Measurements from ENCODE around the gene KRT14. TPM values are rescaled to one million over a fixed set of nuclear protein-coding genes. Genes with fewer than 3 reads are reported as not detected.
"Not testable (repeated sequence)": the region's sequence is repeated elsewhere in the genome, so short reads cannot be mapped to it uniquely, and the experiment has no call there.

The KRT14 gene
- total RNA-seq, 1 experiment from 2014 or later = not detected

- Histone ChIP-seq H3K27me3 (replicated peaks; ENCODE audit: control insufficient read depth, insufficient read depth, low read length) (no peaks in the 10 kb centered on the region), H3K4me3 (ENCODE audit: low read depth, low read length) (no peak overlapping the region), H3K36me3 (ENCODE audit: control insufficient read depth, insufficient read depth, low read length) (no peaks in the 10 kb centered on the region), H3K4me1 (no peaks in the 10 kb centered on the region), H3K9me3 (peaks cover 10% of the 10 kb centered on the region)
- no peak for DNase-seq
- ChIA-PET POLR2A (no interaction called here), CTCF (interaction anchor here (0.6 to 1.0 kb wide), 2 partner anchors 62 to 121 kb away, joined by 3 to 4 read pairs; no protein-coding TSS in a partner anchor)
- Mint-ChIP-seq H3K36me3 (ENCODE audit: insufficient read depth, unreplicated experiment) (no peaks in the 10 kb centered on the region), H3K4me3 (ENCODE audit: unreplicated experiment) (no peak overlapping the region), H3K9me3 (ENCODE audit: unreplicated experiment) (peaks cover 20% of the 10 kb centered on the region), H3K27me3 (ENCODE audit: insufficient read depth, unreplicated experiment) (peaks cover 8% of the 10 kb centered on the region), H3K27ac (ENCODE audit: unreplicated experiment) (no peak overlapping the region), H3K4me1 (ENCODE audit: low read depth, unreplicated experiment) (peaks cover 8% of the 10 kb centered on the region)
- no TSS peak for BruUV-seq (replicated peaks)
- TF ChIP-seq CTCF (IDR thresholded peaks at IDR 0.05; ENCODE audit: insufficient read depth in 1 of 2, low read depth in 1 of 2, low read length in 1 of 2, severe bottlenecking in 1 of 2, unreplicated experiment in 1 of 2) = no peak
- intact Hi-C loops (cut with micrococcal nuclease; ENCODE audit: unreplicated experiment) = no loop called here
Measured at GRCh38 chr17:41610965-41611640, 24.4 kb upstream of the KRT14 start.

DNA sequence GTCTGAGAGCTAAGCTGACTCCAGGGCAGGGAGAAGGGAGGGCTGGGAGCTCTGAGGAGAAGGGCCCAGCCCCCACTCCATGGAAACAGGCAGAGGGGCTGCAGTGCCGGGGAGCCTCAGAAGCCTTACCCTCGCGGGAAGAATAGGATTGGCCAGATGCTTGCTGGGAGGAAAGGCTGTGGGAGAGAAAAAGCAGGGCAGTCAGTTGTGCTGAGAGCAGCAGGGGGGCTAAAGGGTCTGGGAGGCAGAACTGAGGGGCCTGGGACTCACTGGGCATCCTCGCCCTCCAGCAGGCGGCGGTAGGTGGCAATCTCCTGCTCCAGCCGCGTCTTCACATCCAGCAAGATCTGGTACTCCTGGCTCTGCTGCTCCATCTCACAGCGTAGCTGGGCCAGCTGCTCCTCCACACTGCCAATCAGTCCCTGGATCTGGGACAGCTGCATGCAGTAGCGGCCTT lies 23.4 kb upstream of the KRT14 start:
- H3K4me3 ChIP-seq (ENCODE audit: low read depth, low read length); H3K36me3 Mint-ChIP-seq (ENCODE audit: insufficient read depth, unreplicated experiment); H3K4me1 ChIP-seq; BruUV-seq (replicated peaks); H3K27ac Mint-ChIP-seq (ENCODE audit: unreplicated experiment); POLR2A ChIA-PET; H3K4me3 Mint-ChIP-seq (ENCODE audit: unreplicated experiment); H3K4me1 Mint-ChIP-seq (ENCODE audit: low read depth, unreplicated experiment); DNase-seq; H3K36me3 ChIP-seq (ENCODE audit: control insufficient read depth, insufficient read depth, low read length); H3K27me3 ChIP-seq (replicated peaks; ENCODE audit: control insufficient read depth, insufficient read depth, low read length); intact Hi-C loops (cut with micrococcal nuclease; ENCODE audit: unreplicated experiment); H3K27me3 Mint-ChIP-seq (ENCODE audit: insufficient read depth, unreplicated experiment): not testable (repeated sequence)
- H3K9me3 Mint-ChIP-seq (ENCODE audit: unreplicated experiment) = peaks cover 26% of the 10 kb centered on the region
- CTCF ChIA-PET = interaction anchor here (1.0 kb wide), 1 partner anchor 61 kb away, joined by 4 read pairs; no protein-coding TSS in a partner anchor
- H3K9me3 ChIP-seq = peaks cover 10% of the 10 kb centered on the region

DNA sequence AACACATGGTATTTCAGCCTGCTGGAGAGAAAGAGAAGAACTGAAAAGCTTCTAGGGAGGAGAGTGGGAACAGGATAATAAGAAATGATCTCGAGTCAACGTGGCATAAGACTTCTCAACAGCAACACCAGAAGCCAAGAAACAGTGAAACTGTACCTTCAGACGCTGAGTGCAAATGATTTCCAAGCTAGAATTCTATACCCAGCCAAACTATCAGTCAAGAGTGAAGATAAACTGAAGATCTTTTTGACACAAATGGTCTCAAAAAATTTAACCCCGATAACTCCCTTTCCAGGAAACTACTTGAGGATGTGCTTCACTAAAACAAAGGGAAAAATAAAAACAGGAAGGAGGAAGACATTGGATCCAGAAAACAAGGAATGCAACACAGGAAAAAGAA lies 20.2 kb upstream of the KRT14 start:
- CTCF ChIA-PET; POLR2A ChIA-PET; BruUV-seq (replicated peaks); DNase-seq; H3K4me3 Mint-ChIP-seq (ENCODE audit: unreplicated experiment); H3K27ac Mint-ChIP-seq (ENCODE audit: unreplicated experiment); H3K36me3 ChIP-seq (ENCODE audit: control insufficient read depth, insufficient read depth, low read length); intact Hi-C loops (cut with micrococcal nuclease; ENCODE audit: unreplicated experiment); H3K4me1 ChIP-seq; H3K4me1 Mint-ChIP-seq (ENCODE audit: low read depth, unreplicated experiment); H3K36me3 Mint-ChIP-seq (ENCODE audit: insufficient read depth, unreplicated experiment); H3K27me3 ChIP-seq (replicated peaks; ENCODE audit: control insufficient read depth, insufficient read depth, low read length); H3K4me3 ChIP-seq (ENCODE audit: low read depth, low read length); H3K27me3 Mint-ChIP-seq (ENCODE audit: insufficient read depth, unreplicated experiment): not testable (repeated sequence)
- H3K9me3 ChIP-seq = peaks cover 10% of the 10 kb centered on the region
- peaks cover 26% of the 10 kb centered on the region for H3K9me3 Mint-ChIP-seq (ENCODE audit: unreplicated experiment)

GRCh38 chr17:41602524-41602923 lies 15.8 kb upstream of the KRT14 start:
- CTCF ChIA-PET = interaction anchor here (0.7 to 1.0 kb wide), 3 partner anchors 60 to 65 kb away, joined by 3 to 6 read pairs (median 3); no protein-coding TSS in a partner anchor
- no TSS peak for BruUV-seq (replicated peaks)

More at GRCh38 chr17:41602524-41602923, 15.8 kb upstream of the KRT14 start:
- H3K4me3 Mint-ChIP-seq (ENCODE audit: unreplicated experiment) = no peak overlapping the region
- no peak for DNase-seq
- no peak overlapping the region for H3K27ac Mint-ChIP-seq (ENCODE audit: unreplicated experiment)
- H3K4me3 ChIP-seq (ENCODE audit: low read depth, low read length) = no peak overlapping the region
- no peaks in the 10 kb centered on the region for H3K27me3 ChIP-seq (replicated peaks; ENCODE audit: control insufficient read depth, insufficient read depth, low read length)
- H3K36me3 Mint-ChIP-seq (ENCODE audit: insufficient read depth, unreplicated experiment) = no peaks in the 10 kb centered on the region
- peaks cover 26% of the 10 kb centered on the region for H3K9me3 Mint-ChIP-seq (ENCODE audit: unreplicated experiment)
- no peaks in the 10 kb centered on the region for H3K4me1 ChIP-seq
- POLR2A ChIA-PET = interaction anchor here (0.7 kb wide), 1 partner anchor 12 kb away, joined by 3 read pairs; no protein-coding TSS in a partner anchor
- no peak for TF ChIP-seq CTCF (IDR thresholded peaks at IDR 0.05; ENCODE audit: insufficient read depth in 1 of 2, low read depth in 1 of 2, low read length in 1 of 2, severe bottlenecking in 1 of 2, unreplicated experiment in 1 of 2)
- intact Hi-C loops (cut with micrococcal nuclease; ENCODE audit: unreplicated experiment) = no loop called here
- no peaks in the 10 kb centered on the region for H3K36me3 ChIP-seq (ENCODE audit: control insufficient read depth, insufficient read depth, low read length)
- peaks cover 3% of the 10 kb centered on the region for H3K27me3 Mint-ChIP-seq (ENCODE audit: insufficient read depth, unreplicated experiment)
- H3K9me3 ChIP-seq = peaks cover 9% of the 10 kb centered on the region
- H3K4me1 Mint-ChIP-seq (ENCODE audit: low read depth, unreplicated experiment) = peaks cover 8% of the 10 kb centered on the region
